ENCODE data around the gene SEPTIN14. TPM values are rescaled to one million over a fixed set of nuclear protein-coding genes. Genes with fewer than 3 reads are reported as not detected.
"Not testable (repeated sequence)": the region's sequence is repeated elsewhere in the genome, so short reads cannot be mapped to it uniquely, and the experiment has no call there.

SEPTIN14 gene
- total RNA-seq, 2 donors from 2014 or later: not detected

GRCh38 chr7:55895021-55895420 lies 32.5 kb upstream of the SEPTIN14 start:
- no peak overlapping the region for H3K4me3 Mint-ChIP-seq

DNA sequence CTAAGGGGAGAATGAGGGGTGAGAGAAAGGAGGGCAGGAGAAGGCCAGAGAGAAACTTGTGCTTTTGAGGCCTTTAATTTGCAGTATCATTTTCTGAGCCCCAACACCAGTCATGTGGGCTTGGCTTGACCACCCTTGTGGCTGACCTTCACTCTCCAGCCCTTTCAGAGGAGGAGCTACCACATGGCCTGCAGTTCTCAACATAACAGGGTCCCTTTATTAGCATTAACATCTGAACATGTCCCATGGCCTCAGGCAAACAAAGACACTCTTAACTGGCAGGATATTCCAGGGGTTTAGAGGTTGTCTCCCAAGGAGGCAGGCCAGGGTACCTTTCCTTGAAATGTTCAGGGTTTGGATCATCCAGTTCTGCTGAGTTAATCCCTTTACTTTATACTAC lies 31.4 kb upstream of the SEPTIN14 start:
- DNase-seq: no peak
- TF ChIP-seq CTCF (conservative IDR thresholded peaks at IDR 0.05): no peak
- no peaks in the 10 kb centered on the region for H3K4me1 ChIP-seq (ENCODE audit: control insufficient read depth, insufficient read depth, low read length)
- no peak overlapping the region for H3K27ac ChIP-seq (ENCODE audit: low read depth, low read length)
- H3K27me3 ChIP-seq (ENCODE audit: control insufficient read depth, insufficient read depth, low read length, poor library complexity, severe bottlenecking): no peaks in the 10 kb centered on the region
- no peak overlapping the region for H3K4me3 Mint-ChIP-seq
- peaks cover 25% of the 10 kb centered on the region for H3K36me3 Mint-ChIP-seq (ENCODE audit: low read depth)
- H3K27ac Mint-ChIP-seq: no peak overlapping the region
- H3K27me3 Mint-ChIP-seq (ENCODE audit: insufficient read depth): no peaks in the 10 kb centered on the region
- no peak overlapping the region for H3K9ac ChIP-seq (ENCODE audit: extremely low read depth, low read length, poor library complexity, severe bottlenecking)
- H3K9me3 Mint-ChIP-seq: peaks cover 10% of the 10 kb centered on the region
- peaks cover 4% of the 10 kb centered on the region for H3K9me3 ChIP-seq (ENCODE audit: control insufficient read depth, low read length)
- H3K4me3 ChIP-seq (ENCODE audit: low read length): no peak overlapping the region
- peaks cover 3% of the 10 kb centered on the region for H3K36me3 ChIP-seq (ENCODE audit: control insufficient read depth, insufficient read depth, low read length)
- no peaks in the 10 kb centered on the region for H3K4me1 Mint-ChIP-seq

More at GRCh38 chr7:55895021-55895420, 32.5 kb upstream of the SEPTIN14 start:
- Mint-ChIP-seq H3K4me1 (no peaks in the 10 kb centered on the region), H3K27me3 (ENCODE audit: insufficient read depth) (no peaks in the 10 kb centered on the region), H3K27ac (no peak overlapping the region), H3K36me3 (ENCODE audit: low read depth) (peaks cover 29% of the 10 kb centered on the region), H3K9me3 (peaks cover 18% of the 10 kb centered on the region)
- no peak for TF ChIP-seq CTCF (conservative IDR thresholded peaks at IDR 0.05)
- Histone ChIP-seq H3K27me3 (ENCODE audit: control insufficient read depth, insufficient read depth, low read length, poor library complexity, severe bottlenecking) (no peaks in the 10 kb centered on the region), H3K4me1 (ENCODE audit: control insufficient read depth, insufficient read depth, low read length) (no peaks in the 10 kb centered on the region), H3K4me3 (ENCODE audit: low read length) (no peak overlapping the region), H3K27ac (ENCODE audit: low read depth, low read length) (no peak overlapping the region), H3K9me3 (ENCODE audit: control insufficient read depth, low read length) (peaks cover 10% of the 10 kb centered on the region), H3K9ac (ENCODE audit: extremely low read depth, low read length, poor library complexity, severe bottlenecking) (no peak overlapping the region), H3K36me3 (ENCODE audit: control insufficient read depth, insufficient read depth, low read length) (peaks cover 3% of the 10 kb centered on the region)
- no peak for DNase-seq
- WGBS, 2 experiments (ENCODE audit: insufficient coverage in 1 of 2, insufficient read length in 1 of 2): 98 to 100% methylated on average over 1 to 3 of the region's 4 CpGs

DNA sequence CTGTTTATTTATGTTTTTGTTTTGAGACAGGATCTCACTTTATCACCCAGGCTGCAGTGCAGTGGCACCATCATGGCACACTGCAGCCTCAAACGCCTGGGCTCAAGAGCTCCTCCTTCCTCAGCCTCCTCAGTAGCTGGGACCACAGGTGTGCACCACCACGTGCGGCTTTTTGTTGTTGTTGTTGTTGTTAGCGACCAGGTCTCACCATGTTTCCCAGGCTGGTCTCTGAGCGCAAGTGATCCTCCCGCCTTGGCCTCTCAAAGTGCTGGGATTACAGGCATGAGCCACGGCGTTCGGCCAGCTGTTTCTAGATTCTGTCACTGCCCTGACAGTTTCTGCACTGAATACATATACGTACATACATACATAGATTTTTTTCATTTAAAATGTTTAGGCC lies 25.8 kb upstream of the SEPTIN14 start:
- H3K9ac ChIP-seq (ENCODE audit: extremely low read depth, low read length, poor library complexity, severe bottlenecking): peak overlapping the region; percentile 50
- peak overlapping the region; percentile 79 for H3K27ac Mint-ChIP-seq
- H3K9me3 Mint-ChIP-seq; H3K4me1 ChIP-seq (ENCODE audit: control insufficient read depth, insufficient read depth, low read length); H3K27ac ChIP-seq (ENCODE audit: low read depth, low read length); H3K27me3 Mint-ChIP-seq (ENCODE audit: insufficient read depth); H3K36me3 ChIP-seq (ENCODE audit: control insufficient read depth, insufficient read depth, low read length); DNase-seq; H3K9me3 ChIP-seq (ENCODE audit: control insufficient read depth, low read length); H3K27me3 ChIP-seq (ENCODE audit: control insufficient read depth, insufficient read depth, low read length, poor library complexity, severe bottlenecking); H3K36me3 Mint-ChIP-seq (ENCODE audit: low read depth); H3K4me1 Mint-ChIP-seq: not testable (repeated sequence)
- peak overlapping the region; percentile 78 for H3K4me3 ChIP-seq (ENCODE audit: low read length)
- peak overlapping the region; percentile 88 for H3K4me3 Mint-ChIP-seq
- 82 to 91% methylated on average over 9 of the region's 10 CpGs for WGBS, 2 experiments (ENCODE audit: insufficient coverage in 1 of 2, insufficient read length in 1 of 2)

- Mint-ChIP-seq H3K9me3 (no peaks in the 10 kb centered on the region), H3K27ac (peak overlapping the region; percentile 79), H3K36me3 (ENCODE audit: low read depth) (peaks cover 4% of the 10 kb centered on the region), H3K4me1 (no peaks in the 10 kb centered on the region), H3K27me3 (ENCODE audit: insufficient read depth) (peaks cover 5% of the 10 kb centered on the region), H3K4me3 (peak overlapping the region; percentile 88)
- Histone ChIP-seq H3K9ac (ENCODE audit: extremely low read depth, low read length, poor library complexity, severe bottlenecking) (peak overlapping the region; percentile 50), H3K4me3 (ENCODE audit: low read length) (peak overlapping the region; percentile 78), H3K4me1 (ENCODE audit: control insufficient read depth, insufficient read depth, low read length) (no peaks in the 10 kb centered on the region), H3K27me3 (ENCODE audit: control insufficient read depth, insufficient read depth, low read length, poor library complexity, severe bottlenecking) (no peaks in the 10 kb centered on the region), H3K36me3 (ENCODE audit: control insufficient read depth, insufficient read depth, low read length) (no peaks in the 10 kb centered on the region), H3K9me3 (ENCODE audit: control insufficient read depth, low read length) (no peaks in the 10 kb centered on the region), H3K27ac (ENCODE audit: low read depth, low read length) (peak overlapping the region; percentile 85)
- TF ChIP-seq CTCF (conservative IDR thresholded peaks at IDR 0.05): no peak
- DNase-seq: no peak
- 0% methylated on average over 22 of the region's 38 CpGs; no CpG with 5 or more reads in 1 of the 2 experiments for WGBS, 2 experiments (ENCODE audit: insufficient coverage in 1 of 2, insufficient read length in 1 of 2)
These were observed 25.3 kb upstream of the SEPTIN14 start for GRCh38 chr7:55887821-55888247.
